ENCODE measurements around the gene RAP2B.
"Not testable (repeated sequence)": the region's sequence is repeated elsewhere in the genome, so short reads cannot be mapped to it uniquely, and the experiment has no call there.

Gene RAP2B

DNA sequence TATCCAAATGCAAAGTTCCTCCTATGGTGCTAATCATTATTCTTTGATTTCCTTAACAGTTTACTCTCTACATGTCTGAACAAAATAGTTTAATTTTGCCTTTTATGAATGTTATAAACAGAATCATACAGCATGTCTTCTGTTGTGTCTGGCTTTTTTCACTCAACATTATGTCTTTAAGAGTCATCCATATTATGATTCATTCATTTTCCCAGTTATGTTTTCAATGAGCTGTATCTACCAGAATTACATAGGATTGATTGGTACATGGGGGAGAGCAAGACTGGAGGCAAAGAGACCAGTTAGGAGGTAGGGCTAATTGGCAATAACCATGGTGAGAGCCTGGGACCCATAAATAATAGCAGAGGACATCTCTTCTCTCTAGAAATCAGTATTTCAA, 16.6 kb upstream of the RAP2B start:
- TF ChIP-seq, protein P1, sequence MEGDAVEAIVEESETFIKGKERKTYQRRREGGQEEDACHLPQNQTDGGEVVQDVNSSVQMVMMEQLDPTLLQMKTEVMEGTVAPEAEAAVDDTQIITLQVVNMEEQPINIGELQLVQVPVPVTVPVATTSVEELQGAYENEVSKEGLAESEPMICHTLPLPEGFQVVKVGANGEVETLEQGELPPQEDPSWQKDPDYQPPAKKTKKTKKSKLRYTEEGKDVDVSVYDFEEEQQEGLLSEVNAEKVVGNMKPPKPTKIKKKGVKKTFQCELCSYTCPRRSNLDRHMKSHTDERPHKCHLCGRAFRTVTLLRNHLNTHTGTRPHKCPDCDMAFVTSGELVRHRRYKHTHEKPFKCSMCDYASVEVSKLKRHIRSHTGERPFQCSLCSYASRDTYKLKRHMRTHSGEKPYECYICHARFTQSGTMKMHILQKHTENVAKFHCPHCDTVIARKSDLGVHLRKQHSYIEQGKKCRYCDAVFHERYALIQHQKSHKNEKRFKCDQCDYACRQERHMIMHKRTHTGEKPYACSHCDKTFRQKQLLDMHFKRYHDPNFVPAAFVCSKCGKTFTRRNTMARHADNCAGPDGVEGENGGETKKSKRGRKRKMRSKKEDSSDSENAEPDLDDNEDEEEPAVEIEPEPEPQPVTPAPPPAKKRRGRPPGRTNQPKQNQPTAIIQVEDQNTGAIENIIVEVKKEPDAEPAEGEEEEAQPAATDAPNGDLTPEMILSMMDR (IDR thresholded peaks at IDR 0.05; ENCODE audit: control insufficient read depth, insufficient read depth, low read depth, low read length, missing control alignments): no peak
- DNase-seq (ENCODE audit: low read depth): no peak
- H3K4me3 ChIP-seq (ENCODE audit: control insufficient read depth, low read depth, low read length): no peak overlapping the region

DNA sequence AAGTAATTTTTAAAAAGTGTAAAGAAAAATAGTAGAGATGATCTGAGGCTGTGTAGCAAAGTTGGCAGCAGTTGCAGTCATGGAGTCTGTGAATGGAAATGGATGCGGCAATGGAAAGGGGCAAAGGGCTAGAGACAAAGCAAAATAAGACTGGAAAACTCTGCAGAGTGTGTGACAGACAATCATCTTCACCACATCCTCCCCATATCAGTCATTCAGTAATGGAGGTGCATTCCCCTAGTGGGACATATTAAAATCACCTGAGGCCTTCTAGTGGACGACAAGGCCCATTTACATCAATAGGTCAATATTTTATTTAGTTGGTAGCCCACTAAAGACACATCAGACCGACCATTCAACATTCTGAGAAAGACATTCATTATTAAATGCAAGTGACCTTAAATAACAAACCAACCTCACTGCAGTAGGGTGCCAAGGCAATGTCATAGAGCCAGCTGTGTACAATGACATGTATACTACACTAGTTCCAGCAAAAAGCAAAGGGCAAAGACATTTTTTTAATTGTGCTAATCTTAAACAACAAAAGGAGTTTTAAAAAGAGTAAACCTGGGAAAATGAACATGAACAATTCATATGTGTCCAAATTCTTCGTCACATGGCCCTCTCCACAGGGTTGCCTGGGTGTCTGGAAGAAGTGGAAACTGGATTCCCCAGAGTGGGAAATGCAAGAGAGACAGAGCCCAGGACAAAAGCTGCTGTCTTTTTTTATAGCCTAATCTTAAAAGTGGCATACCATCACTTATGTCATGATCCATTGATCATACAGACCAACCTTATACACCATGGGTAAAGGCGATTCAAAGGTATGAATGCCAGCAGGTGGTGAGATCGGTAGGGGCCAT, 15.6 kb upstream of the RAP2B start:
- DNase-seq (ENCODE audit: low read depth): no peak
- no peak overlapping the region for H3K4me3 ChIP-seq (ENCODE audit: control insufficient read depth, low read depth, low read length)
- TF ChIP-seq, protein P1 (IDR thresholded peaks at IDR 0.05; ENCODE audit: control insufficient read depth, insufficient read depth, low read depth, low read length, missing control alignments): no peak

DNA sequence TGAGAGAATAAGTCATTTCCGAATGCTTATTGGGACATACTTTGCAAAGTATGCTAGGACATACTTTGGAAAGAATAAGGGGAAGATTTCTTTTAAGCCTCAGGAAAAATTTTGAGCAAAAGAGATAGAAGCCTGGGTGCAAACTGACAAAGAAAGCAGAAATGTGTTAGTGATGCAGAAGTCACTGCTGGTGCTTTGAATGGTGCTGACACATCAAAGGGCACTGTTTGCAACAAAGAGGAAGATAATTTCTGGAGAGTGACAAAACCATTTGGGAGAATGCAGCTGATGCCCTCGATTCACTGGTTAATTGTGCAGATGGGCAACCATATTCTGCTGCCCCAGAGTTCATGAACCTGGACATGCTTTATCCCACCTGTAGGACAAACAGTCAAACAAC, 11.0 kb upstream of the RAP2B start:
- H3K4me3 ChIP-seq (ENCODE audit: control insufficient read depth, low read depth, low read length): no peak overlapping the region
- DNase-seq (ENCODE audit: low read depth): no peak
- TF ChIP-seq, protein P1 (IDR thresholded peaks at IDR 0.05; ENCODE audit: control insufficient read depth, insufficient read depth, low read depth, low read length, missing control alignments): no peak

DNA sequence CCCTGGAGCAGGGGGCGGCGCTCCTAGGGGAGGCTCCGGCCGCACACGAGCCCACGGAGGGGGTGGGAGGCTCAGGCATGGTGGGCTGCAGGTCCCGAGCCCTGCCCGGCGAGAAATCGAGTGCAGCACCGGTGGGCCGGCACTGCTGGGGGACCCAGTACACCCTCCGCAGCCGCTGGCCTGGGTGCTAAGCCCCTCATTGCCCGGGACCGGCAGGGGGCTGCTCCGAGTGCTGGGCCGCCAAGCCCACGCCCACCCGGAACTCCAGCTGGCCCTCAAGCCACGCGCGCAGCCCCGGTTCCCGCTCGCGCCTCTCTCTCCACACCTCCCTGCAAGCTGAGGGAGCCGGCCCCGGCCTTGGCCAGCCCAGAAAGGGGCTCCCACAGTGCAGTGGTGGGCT, 6.2 kb upstream of the RAP2B start:
- H3K4me3 ChIP-seq (ENCODE audit: control insufficient read depth, low read depth, low read length); DNase-seq (ENCODE audit: low read depth): not testable (repeated sequence)

DNA sequence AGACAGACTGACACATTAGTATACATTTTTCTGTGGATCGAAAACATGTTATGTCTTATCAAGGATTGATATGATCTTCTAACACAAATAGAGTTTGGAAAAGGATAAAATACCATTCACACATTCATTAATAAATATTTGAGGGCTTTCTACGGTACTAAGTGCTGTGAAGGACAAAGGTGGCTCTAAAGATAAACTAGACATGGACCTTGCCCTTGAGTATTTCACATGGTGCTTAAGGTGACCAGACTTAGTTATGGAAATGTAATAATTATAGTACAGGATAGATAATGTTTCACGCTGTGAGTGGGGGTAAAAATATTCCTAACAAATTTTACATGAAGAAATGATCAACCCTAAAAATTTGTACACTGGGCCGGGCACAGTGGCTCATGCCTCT, 3.8 kb upstream of the RAP2B start:
- no peak for DNase-seq (ENCODE audit: low read depth)
- H3K4me3 ChIP-seq (ENCODE audit: control insufficient read depth, low read depth, low read length): no peak overlapping the region
- TF ChIP-seq, protein P1 (IDR thresholded peaks at IDR 0.05; ENCODE audit: control insufficient read depth, insufficient read depth, low read depth, low read length, missing control alignments): no peak

DNA sequence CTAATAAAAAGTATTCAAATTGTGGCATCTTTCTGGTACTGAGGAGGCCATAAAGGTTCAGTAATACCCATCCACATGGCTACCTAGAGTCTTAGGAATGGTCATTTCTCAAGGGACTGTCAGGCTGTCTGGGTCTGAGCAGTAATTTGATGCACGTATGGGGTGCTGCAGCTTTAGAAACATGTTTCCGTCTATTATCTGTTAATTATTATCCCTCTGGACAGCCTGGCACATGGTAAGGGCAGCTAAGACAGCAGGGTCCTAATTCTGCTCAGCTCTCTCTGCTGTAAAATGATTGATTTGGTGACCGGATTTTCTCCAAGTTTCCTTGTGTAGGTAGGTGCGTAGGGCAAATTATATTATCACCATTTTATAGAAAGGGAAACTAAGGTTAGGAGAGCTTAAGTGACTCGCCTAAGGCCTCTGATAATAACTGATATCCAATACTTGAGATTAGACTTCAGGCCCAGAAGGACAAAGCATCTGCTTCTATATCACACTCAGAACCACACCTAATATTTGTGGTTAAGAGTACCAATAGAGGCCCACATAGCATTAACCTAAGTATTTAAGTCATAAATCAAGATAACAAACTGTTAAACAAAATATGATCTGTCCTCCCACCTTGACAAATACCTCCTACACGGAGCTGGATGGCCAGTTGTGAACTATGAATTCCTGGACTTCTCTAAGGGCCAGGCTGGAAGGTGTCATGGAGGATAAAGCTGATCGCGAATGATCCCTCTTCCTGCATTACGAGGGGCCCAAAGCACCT, 2.9 kb upstream of the RAP2B start:
- DNase-seq (ENCODE audit: low read depth): no peak
- TF ChIP-seq, protein P1 (IDR thresholded peaks at IDR 0.05; ENCODE audit: control insufficient read depth, insufficient read depth, low read depth, low read length, missing control alignments): no peak
- H3K4me3 ChIP-seq (ENCODE audit: control insufficient read depth, low read depth, low read length): no peak overlapping the region

All from AG09309 (cell line).